HG03342 (cell line): ENCODE results near the gene CARD19.

Experiments
- ATAC-seq: cut with Tn5 transposase; IDR thresholded peaks from one replicate; pipeline ENCODE4 v1.9.1; 2021; ENCODE audit warnings: mild to moderate bottlenecking, moderate library complexity; ENCODE audit not compliant: unreplicated experiment

CARD19 gene

GRCh38 chr9:93149361-93149760 lies 53.3 kb downstream of the CARD19 start:
- no peak for ATAC-seq

- no peak for ATAC-seq
Observed at GRCh38 chr9:93151097-93151784, 55.2 kb downstream of the CARD19 start.

DNA sequence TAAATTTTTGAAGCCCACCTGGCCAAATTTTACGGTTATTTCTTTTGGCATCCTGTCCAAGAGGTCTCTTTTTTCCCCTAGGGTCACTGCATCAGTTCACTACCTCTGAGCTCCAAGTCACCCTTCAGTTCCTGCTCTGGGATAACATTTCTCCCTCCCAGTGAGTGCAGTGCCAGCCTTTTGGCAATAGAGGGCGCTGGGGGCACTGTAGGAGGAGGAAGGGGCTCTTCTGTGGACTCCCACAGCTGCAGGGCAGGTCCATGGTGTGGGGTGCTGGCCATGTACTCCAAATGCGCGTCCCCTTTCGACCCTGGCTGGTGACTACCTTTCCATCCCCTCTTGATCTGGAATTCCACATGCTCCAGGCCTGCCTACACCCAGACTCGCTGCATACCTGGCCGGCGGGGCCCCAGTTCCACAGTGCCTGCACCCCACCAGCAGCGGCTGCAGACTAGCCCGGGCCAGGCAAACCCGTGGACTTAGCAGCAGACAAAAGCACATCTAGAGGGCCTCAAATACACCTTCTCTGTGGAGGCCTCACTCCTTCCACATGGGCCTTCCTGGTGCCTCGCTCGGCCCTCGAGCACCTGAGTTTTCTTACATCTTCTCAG lies 58.4 kb downstream of the CARD19 start:
- ATAC-seq, result no peak

DNA sequence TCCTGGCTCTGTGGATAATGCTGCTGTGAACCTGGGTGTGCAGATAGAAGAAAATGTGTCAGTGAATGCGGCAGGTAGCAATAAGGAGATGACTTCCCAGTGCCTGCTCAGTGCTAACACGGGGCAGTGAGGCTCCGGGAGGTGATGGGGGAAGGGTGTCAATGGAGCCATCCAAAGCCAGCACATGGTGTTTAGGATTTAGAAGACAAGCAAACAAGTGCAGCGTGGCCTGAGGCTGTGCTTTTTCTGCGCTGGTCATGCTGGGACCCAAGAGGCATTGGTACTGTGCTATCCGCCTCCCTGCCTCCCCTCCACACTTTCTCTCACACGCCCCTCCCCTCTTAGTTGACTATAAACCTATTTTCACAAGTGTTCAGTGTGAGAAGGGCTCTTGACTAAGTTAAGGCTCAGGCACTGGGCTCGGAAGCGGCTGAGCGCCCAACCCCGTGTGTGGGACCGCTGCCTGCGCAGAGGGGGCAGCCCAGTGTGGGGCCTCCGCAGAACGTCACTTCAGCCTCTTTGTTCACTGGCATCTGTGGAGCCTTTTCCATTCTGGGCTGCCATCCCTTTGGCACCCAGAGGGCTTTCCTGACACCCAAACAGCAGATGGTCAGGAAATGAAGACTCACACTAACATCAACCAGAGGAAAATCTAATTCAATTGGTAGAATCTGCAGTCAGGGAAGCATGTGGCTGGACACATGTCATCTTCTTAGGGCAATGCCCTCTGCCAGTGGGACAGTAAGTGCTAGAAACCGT lies 59.9 kb downstream of the CARD19 start:
- ATAC-seq, result no peak

GRCh38 chr9:93156475-93157008 lies 60.5 kb downstream of the CARD19 start:
- ATAC-seq, result no peak

DNA sequence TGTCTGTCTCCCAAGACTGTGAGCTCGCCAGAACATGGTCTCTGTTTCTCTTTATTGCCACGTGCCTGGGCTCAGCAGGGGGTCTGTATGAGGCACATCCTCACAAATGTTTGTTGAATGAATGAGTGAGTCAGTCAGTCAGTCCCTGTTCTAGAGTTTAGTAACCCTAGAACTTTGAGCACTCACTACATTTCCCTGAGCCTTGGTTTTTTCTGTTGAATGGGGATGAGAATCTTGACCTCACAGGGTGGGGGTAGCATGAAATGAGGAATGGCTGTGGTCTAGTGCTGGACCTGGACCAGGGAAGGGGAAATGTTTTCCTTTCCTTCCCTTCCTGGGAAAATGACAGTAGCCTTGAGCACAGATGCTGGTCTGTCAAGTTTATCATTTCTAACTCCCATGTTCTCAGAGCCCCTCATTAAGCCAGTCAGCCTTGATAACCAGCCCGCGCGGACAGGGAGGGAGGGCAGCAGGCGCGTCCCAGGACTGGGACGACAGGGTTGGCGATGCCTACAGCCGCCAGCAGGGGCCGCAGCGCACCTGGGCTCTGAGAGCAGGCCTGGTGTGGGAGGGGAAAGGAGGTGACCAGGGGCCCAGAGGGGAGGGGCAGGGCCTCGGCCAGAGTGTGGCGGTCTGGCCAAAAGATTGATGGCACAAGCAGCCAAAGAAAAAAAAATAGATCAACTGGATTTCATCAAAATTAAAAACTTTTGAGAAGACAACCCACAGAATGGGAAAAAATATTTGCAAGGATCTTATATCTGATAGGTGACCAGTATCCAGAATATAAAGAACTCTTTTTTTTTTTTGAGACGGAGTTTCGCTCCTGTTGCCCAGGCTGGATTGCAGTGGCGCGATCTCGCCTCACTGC lies 63.8 kb downstream of the CARD19 start:
- ATAC-seq, result peak; percentile 96

- no peak for ATAC-seq
Observed at GRCh38 chr9:93161786-93162562, 66.0 kb downstream of the CARD19 start.
